IMR-90 (cell line): ENCODE measurements around the gene MYO10. TPM values are rescaled to one million over a fixed set of nuclear protein-coding genes. Genes with fewer than 3 reads are reported as not detected.

ENCODE experiments used
- ATAC-seq: fragments of 200-7000 bp; cut with Tn5 transposase; 2 replicates; pipeline ENCODE4 v1.9.1; 2020; ENCODE audit warnings: low read depth, mild to moderate bottlenecking, moderate library complexity
- BruUV-seq: library from RNA; stranded (reverse); fragments of 400-500 nt; replicated peaks from 2 replicates; lab custom pipeline; 2021; lab: Mats Ljungman, UMichigan
- CTCF ChIA-PET: fragments of 300-600 bp; formaldehyde crosslinking; extraction: SDS; loops from one replicate; lab custom pipeline; 2021; ENCODE audit warnings: antibody characterized with exemption; lab: Yijun Ruan, JAX
- POLR2A ChIA-PET: fragments of 300-600 bp; sonication (Branson Sonifier 250); formaldehyde crosslinking; loops from one replicate; lab custom pipeline; 2022; ENCODE audit warnings: antibody characterized with exemption; ENCODE audit not compliant: unreplicated experiment; lab: Charles Lee
- DNase-seq: peaks from one replicate; pipeline ENCODE4 v3.0.0; 2013
- H2AFZ ChIP-seq: replicated peaks from 2 replicates; pipeline ENCODE3; 2013; ENCODE audit warnings: low read length, mild to moderate bottlenecking; ENCODE audit not compliant: poor library complexity
- H2AK5ac ChIP-seq: 2 replicates; pipeline ENCODE4 v1.6.1; 2013; ENCODE audit warnings: low read depth, low read length, inconsistent platforms
- H2AK9ac ChIP-seq: replicated peaks from 2 replicates; pipeline ENCODE3; 2013; ENCODE audit warnings: mild to moderate bottlenecking, low read depth, low read length, moderate library complexity; ENCODE audit not compliant: poor library complexity
- H2BK120ac ChIP-seq: 2 replicates; pipeline ENCODE4 v1.6.1; 2013; ENCODE audit warnings: low read depth, low read length, inconsistent platforms
- H2BK15ac ChIP-seq: 3 replicates; pipeline ENCODE4 v1.6.1; 2013; ENCODE audit warnings: low read depth, low read length, inconsistent platforms
- H2BK20ac ChIP-seq: 2 replicates; pipeline ENCODE4 v1.6.1; 2013; ENCODE audit warnings: low read depth, mild to moderate bottlenecking, inconsistent platforms, low read length, moderate library complexity
- H2BK5ac ChIP-seq: 2 replicates; pipeline ENCODE4 v1.6.1; 2013; ENCODE audit warnings: mild to moderate bottlenecking, low read depth, low read length, inconsistent platforms; ENCODE audit not compliant: poor library complexity, severe bottlenecking
- H3K14ac ChIP-seq: replicated peaks from 2 replicates; pipeline ENCODE4 v1.6.1; 2013; ENCODE audit warnings: low read depth, low read length, inconsistent platforms
- H3K18ac ChIP-seq: 2 replicates; pipeline ENCODE4 v1.6.1; 2013; ENCODE audit warnings: low read depth, low read length, control low read depth
- H3K23ac ChIP-seq: 2 replicates; pipeline ENCODE4 v1.6.1; 2013; ENCODE audit warnings: low read depth, low read length, inconsistent platforms
- H3K27ac ChIP-seq: 2 replicates; pipeline ENCODE4 v1.5.1; 2013; ENCODE audit warnings: mild to moderate bottlenecking, control low read depth, low read length; ENCODE audit not compliant: insufficient read depth
- H3K27me3 ChIP-seq: 2 replicates; pipeline ENCODE4 v1.6.1; 2013; ENCODE audit warnings: low read length; ENCODE audit not compliant: control insufficient read depth, insufficient read depth
- H3K36me3 ChIP-seq: 2 replicates; pipeline ENCODE4 v1.6.1; 2013; ENCODE audit warnings: low read length, mixed read lengths; ENCODE audit not compliant: control insufficient read depth, insufficient read depth
- H3K4ac ChIP-seq: 2 replicates; pipeline ENCODE4 v1.6.1; 2013; ENCODE audit warnings: low read depth, low read length, inconsistent platforms
- H3K4me1 ChIP-seq: 2 replicates; pipeline ENCODE4 v1.6.1; 2013; ENCODE audit warnings: low read length, mixed read lengths; ENCODE audit not compliant: control insufficient read depth, insufficient read depth
- H3K4me2 ChIP-seq: 2 replicates; pipeline ENCODE4 v1.6.1; 2013; ENCODE audit warnings: low read depth, mild to moderate bottlenecking, control low read depth, low read length, moderate library complexity
- H3K4me3 ChIP-seq: 2 replicates; pipeline ENCODE4 v1.5.1; 2013; ENCODE audit warnings: low read depth, mild to moderate bottlenecking, control low read depth, low read length, moderate library complexity; ENCODE audit not compliant: insufficient read depth
- H3K56ac ChIP-seq: 2 replicates; pipeline ENCODE4 v1.6.1; 2013; ENCODE audit warnings: low read length, inconsistent platforms; ENCODE audit not compliant: insufficient read depth; ENCODE audit errors: extremely low read depth
- H3K79me1 ChIP-seq, 2 experiments: 2 replicates each; pipeline ENCODE4 v1.6.1; 2013; ENCODE audit warnings: low read length in 2 of 2, inconsistent platforms in 1 of 2, low read depth in 1 of 2
- H3K9ac ChIP-seq: 2 replicates; pipeline ENCODE4 v1.6.1; 2013; ENCODE audit warnings: low read depth, low read length, control low read depth
- H3K9me1 ChIP-seq: 2 replicates; pipeline ENCODE4 v1.6.1; 2013; ENCODE audit warnings: low read length, inconsistent platforms; ENCODE audit not compliant: insufficient read depth
- H3K9me3 ChIP-seq: 2 replicates; pipeline ENCODE4 v1.6.1; 2013; ENCODE audit warnings: low read length; ENCODE audit not compliant: control insufficient read depth, insufficient read depth
- H4K20me1 ChIP-seq: 2 replicates; pipeline ENCODE4 v1.6.1; 2013; ENCODE audit warnings: low read length, inconsistent platforms; ENCODE audit not compliant: insufficient read depth
- H4K5ac ChIP-seq: 2 replicates; pipeline ENCODE4 v1.6.1; 2013; ENCODE audit warnings: mild to moderate bottlenecking, low read depth, low read length, control low read depth
- H4K8ac ChIP-seq, 2 experiments: 2 replicates each; pipeline ENCODE4 v1.6.1; 2013; ENCODE audit warnings: low read depth in 2 of 2, low read length in 2 of 2, control low read depth in 1 of 2, inconsistent platforms in 1 of 2
- H4K91ac ChIP-seq: 2 replicates; pipeline ENCODE4 v1.6.1; 2013; ENCODE audit warnings: low read depth, low read length, inconsistent platforms; ENCODE audit not compliant: insufficient read depth
- CHD1 ChIP-seq: IDR thresholded peaks from 2 replicates; pipeline ENCODE4 v1.6.1; 2012; ENCODE audit warnings: low read depth, low read length, improper control_type of control experiment
- ELK1 ChIP-seq: fragments of 150-350 bp; IDR thresholded peaks from 2 replicates; pipeline ENCODE4 v1.6.1; 2016; ENCODE audit warnings: low read depth, mild to moderate bottlenecking, low read length, moderate library complexity, borderline replicate concordance
- FOS ChIP-seq: fragments of 150-350 bp; IDR thresholded peaks from 2 replicates; pipeline ENCODE4 v1.6.1; 2016; ENCODE audit warnings: low read depth, low read length
- MAFK ChIP-seq: IDR thresholded peaks from 2 replicates; pipeline ENCODE4 v1.6.1; 2012; ENCODE audit warnings: low read depth, low read length, improper control_type of control experiment
- MAZ ChIP-seq: IDR thresholded peaks from 2 replicates; pipeline ENCODE4 v1.6.1; 2012; ENCODE audit warnings: low read depth, mild to moderate bottlenecking, low read length, improper control_type of control experiment, moderate library complexity, borderline replicate concordance
- MXI1 ChIP-seq: IDR thresholded peaks from 2 replicates; pipeline ENCODE4 v1.6.1; 2012; ENCODE audit warnings: low read depth, mild to moderate bottlenecking, low read length, moderate library complexity, borderline replicate concordance
- NFE2L2 ChIP-seq: fragments of 150-350 bp; IDR thresholded peaks from 2 replicates; pipeline ENCODE4 v1.6.1; 2016; ENCODE audit warnings: low read depth, mild to moderate bottlenecking, low read length
- POLR2A ChIP-seq: IDR thresholded peaks from 2 replicates; pipeline ENCODE4 v1.6.1; 2012; ENCODE audit warnings: mild to moderate bottlenecking, low read depth, low read length
- RFX5 ChIP-seq: IDR thresholded peaks from 2 replicates; pipeline ENCODE4 v1.8.0; 2012; ENCODE audit warnings: low read depth, mild to moderate bottlenecking, low read length, moderate library complexity
- SMC3 ChIP-seq: fragments of 150-350 bp; IDR thresholded peaks from 2 replicates; pipeline ENCODE4 v1.6.1; 2016; ENCODE audit warnings: low read depth, mild to moderate bottlenecking, antibody characterized with exemption, low read length, moderate library complexity
- USF2 ChIP-seq: fragments of 150-350 bp; IDR thresholded peaks from 2 replicates; pipeline ENCODE4 v1.6.1; 2017; ENCODE audit warnings: mild to moderate bottlenecking, antibody characterized with exemption, low read length, low read depth
- WGBS, 2 experiments: methylation state at CpG; one replicate each; pipeline versions ENCODE4 v1.1.5 to v1.1.7; 2013; ENCODE audit warnings: missing lambda C conversion rate in 2 of 2; ENCODE audit not compliant: insufficient read length in 1 of 2; ENCODE audit errors: extremely low coverage in 2 of 2; 5-methylcytosine and 5-hydroxymethylcytosine counted together
- dilution Hi-C: fragments of 300-500 bp; cut with HindIII; formaldehyde crosslinking; loops from one replicate; pipeline ENCODE4 v1.14.3; 2018; ENCODE audit warnings: low sequenced_read_pairs; ENCODE audit not compliant: unreplicated experiment
- in situ Hi-C: fragments of 300-500 bp; cut with MboI; formaldehyde crosslinking; loops from 3 replicates; pipeline ENCODE4 v1.14.3; 2019; ENCODE audit warnings: low sequenced_read_pairs, inconsistent platforms, mixed read lengths
- intact Hi-C: fragments of 100-400 bp; cut with micrococcal nuclease; formaldehyde crosslinking; loops from 2 replicates; pipeline ENCODE4 v1.10.0; 2022
- polyA plus RNA-seq, 3 experiments: library from polyadenylated mRNA; depleted of rRNA; stranded (reverse); fragments of >200 nt; gene quantifications; 2 replicates each; pipeline ENCODE4 v1.2.3, GENCODE V29; 2012; ENCODE audit warnings: low replicate concordance in 1 of 3
- total RNA-seq: library from RNA; depleted of rRNA; stranded (reverse); fragments of >200 nt; gene quantifications from 2 replicates; pipeline ENCODE4 v1.2.3, GENCODE V29; 2012

The MYO10 gene
- total and polyA plus RNA-seq, 2 of the 4 experiments (the other 2 are of a cell fraction), result 39.9 to 115 TPM

GRCh38 chr5:16883806-16884205, 52.3 kb downstream of the MYO10 start:
- H3K4me3 ChIP-seq, result no peak overlapping the region
- H3K27me3 ChIP-seq, result no peaks in the 10 kb centered on the region
- H3K79me1 ChIP-seq, result peaks cover 0 to 83% of the 10 kb centered on the region in 2 experiments; a peak in 2 of 4 replicates
- in situ Hi-C loops, result no loop called here
- H2BK15ac ChIP-seq, result no peak overlapping the region
- H4K8ac ChIP-seq, result no peak overlapping the region
- H4K91ac ChIP-seq, result no peak overlapping the region
- no peak overlapping the region for H3K18ac ChIP-seq
- H3K23ac ChIP-seq, result no peak overlapping the region
- TF ChIP-seq SMC3, result no peak
- TF ChIP-seq MAFK, result no peak
- TF ChIP-seq MXI1, result no peak
- TF ChIP-seq ELK1, result no peak
- TF ChIP-seq CHD1, result no peak
- no peak for TF ChIP-seq FOS
- no peak for TF ChIP-seq RFX5
- TF ChIP-seq POLR2A, result no peak
- TF ChIP-seq NFE2L2, result no peak
- no peak for TF ChIP-seq USF2
- no peak for TF ChIP-seq MAZ
- ChIA-PET CTCF (no interaction called here), POLR2A (no interaction called here)
- no peak overlapping the region for H3K56ac ChIP-seq
- H3K27ac ChIP-seq, result no peak overlapping the region
- H3K4ac ChIP-seq, result no peak overlapping the region
- H3K9me3 ChIP-seq, result no peaks in the 10 kb centered on the region
- H2BK5ac ChIP-seq, result no peak overlapping the region
- intact Hi-C loops, result no loop called here
- no peak overlapping the region for H2AFZ ChIP-seq
- H3K14ac ChIP-seq, result no peak overlapping the region
- ATAC-seq (no peak), DNase-seq (no peak)
- no peak overlapping the region for H2AK5ac ChIP-seq
- H2BK20ac ChIP-seq, result no peak overlapping the region
- no peaks in the 10 kb centered on the region for H3K36me3 ChIP-seq
- dilution Hi-C loops, result no loop called here
- peaks cover 34% of the 10 kb centered on the region for H3K4me1 ChIP-seq
- H3K4me2 ChIP-seq, result no peak overlapping the region
- BruUV-seq, result no TSS peak
- no peak overlapping the region for H2BK120ac ChIP-seq
- H3K9ac ChIP-seq, result no peak overlapping the region
- H3K9me1 ChIP-seq, result peaks cover 35% of the 10 kb centered on the region
- H4K5ac ChIP-seq, result no peak overlapping the region
- peaks cover 97% of the 10 kb centered on the region for H4K20me1 ChIP-seq
- H2AK9ac ChIP-seq, result no peak overlapping the region
- 83% methylated on average over 6 of the region's 6 CpGs; no CpG with 5 or more reads in 1 of the 2 experiments for WGBS, 2 experiments
